Neural cell (in vitro differentiated cells): ENCODE measurements around the gene CIAO1.
A peak's percentile ranks its signal among the peaks of the same experiment; 100 is the strongest.

Source experiments
- CTCF ChIP-seq: fragments of 450-650 bp; IDR thresholded peaks from 2 replicates; pipeline ENCODE4 v1.5.1; 2014; ENCODE audit warnings: antibody characterized with exemption, mild to moderate bottlenecking, moderate library complexity; ENCODE audit not compliant: poor library complexity, severe bottlenecking
- EZH2 ChIP-seq: fragments of 200-600, 300-800 bp; shearing (Covaris generic), sonication (generic); IDR thresholded peaks from 2 replicates; pipeline ENCODE4 v1.6.1; 2014; ENCODE audit warnings: antibody characterized with exemption, low read length, borderline replicate concordance, mild to moderate bottlenecking; ENCODE audit not compliant: insufficient read depth, poor library complexity, severe bottlenecking
- POLR2AphosphoS5 ChIP-seq: IDR thresholded peaks from 2 replicates; pipeline ENCODE4 v1.6.1; 2012
- RAD21 ChIP-seq: fragments of 450-650 bp; conservative IDR thresholded peaks from 2 replicates; pipeline ENCODE4 v1.6.1; 2014; ENCODE audit warnings: antibody characterized with exemption, mild to moderate bottlenecking, moderate library complexity
- REST ChIP-seq: IDR thresholded peaks from 2 replicates; pipeline ENCODE4 v1.6.1; 2012; ENCODE audit warnings: borderline replicate concordance

DNA sequence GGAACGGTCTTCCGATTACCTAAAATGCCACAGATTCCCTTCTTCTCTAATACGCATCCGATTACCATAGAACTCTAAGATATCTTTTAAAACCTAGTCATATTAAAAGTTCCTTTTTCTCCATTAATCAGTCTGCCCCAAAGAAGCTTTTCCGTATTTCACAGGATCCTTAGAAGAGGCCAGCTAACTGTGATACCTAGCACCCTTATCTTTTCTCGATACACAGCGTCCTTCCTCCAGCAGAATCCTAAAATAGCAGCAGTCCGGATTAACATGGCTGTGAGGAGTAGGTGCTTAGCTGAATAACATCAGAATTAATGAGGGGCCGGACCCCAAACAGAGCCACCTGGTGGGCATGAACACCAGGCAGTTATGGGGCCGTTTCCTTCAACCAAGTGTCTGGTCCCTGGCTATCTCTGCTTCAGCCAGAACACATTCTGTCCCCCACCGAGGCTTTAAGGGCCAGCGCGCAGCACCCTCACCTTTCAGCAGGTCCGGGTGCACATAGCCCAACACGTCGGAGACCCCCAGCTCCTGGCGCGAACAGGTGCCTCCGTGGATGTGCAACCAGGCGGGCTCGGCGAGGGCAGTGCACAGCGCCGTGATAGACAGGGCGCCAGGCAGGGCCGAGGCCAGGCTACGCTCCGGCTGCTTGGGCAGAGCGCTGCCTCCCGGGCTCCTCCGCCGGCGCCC, 1.2 kb upstream of the CIAO1 start:
- TF ChIP-seq CTCF (peak; percentile 79), EZH2 (no peak), POLR2AphosphoS5 (no peak), REST (no peak), RAD21 (peak; percentile 65)
